OCI-LY3 (cell line): Measurements from ENCODE around the gene WDR38.

ENCODE experiments used
- CTCF ChIP-seq: fragments of 200-600, 300-600 bp; sonication (generic); IDR thresholded peaks from 2 replicates; pipeline ENCODE4 v1.5.1; 2014; ENCODE audit warnings: antibody characterized with exemption, low read length, low read depth
- EZH2phosphoT487 ChIP-seq: fragments of 200-600 bp; shearing (Covaris generic); IDR thresholded peaks from 2 replicates; pipeline ENCODE4 v1.6.1; 2018; ENCODE audit warnings: antibody characterized with exemption, mixed run types, low read depth

- no peak for TF ChIP-seq CTCF
- TF ChIP-seq EZH2phosphoT487, result no peak
Measured at GRCh38 chr9:124855566-124855943, 2.3 kb downstream of the WDR38 start.
